Panc1 (cell line): Measurements from ENCODE around the gene GALNT10. TPM values are rescaled to one million over a fixed set of nuclear protein-coding genes. Genes with fewer than 3 reads are reported as not detected.

Experiments
- ATAC-seq: fragments of 200-7000 bp; cut with Tn5 transposase; 2 replicates; pipeline ENCODE4 v1.9.1; 2020; ENCODE audit warnings: mild to moderate bottlenecking, moderate library complexity
- BruUV-seq: library from RNA; stranded (reverse); fragments of 400-500 nt; replicated peaks from 2 replicates; lab custom pipeline; 2021; lab: Mats Ljungman, UMichigan
- CTCF ChIA-PET: fragments of 300-600 bp; sonication (Branson Sonifier 250); formaldehyde crosslinking; loops from one replicate; lab custom pipeline; 2022; ENCODE audit warnings: antibody characterized with exemption; lab: Charles Lee
- POLR2A ChIA-PET: fragments of 300-600 bp; sonication (Branson Sonifier 250); formaldehyde crosslinking; loops from one replicate; lab custom pipeline; 2022; ENCODE audit warnings: antibody characterized with exemption; lab: Charles Lee
- DNase-seq: peaks from one replicate; pipeline ENCODE4 v3.0.0-alpha.2; 2010; ENCODE audit warnings: low read depth, low spot score
- H3K27ac ChIP-seq: 2 replicates; pipeline ENCODE4 v1.5.1; 2011; ENCODE audit warnings: mild to moderate bottlenecking, low read length, inconsistent platforms
- H3K27me3 ChIP-seq: fragments of 200-500 bp; sonication (Bioruptor generic); 2 replicates; pipeline ENCODE4 v1.6.0; 2014; ENCODE audit warnings: low read length, inconsistent platforms; ENCODE audit not compliant: control insufficient read depth, insufficient read depth
- H3K36me3 ChIP-seq: fragments of 200-500 bp; sonication (Bioruptor generic); 2 replicates; pipeline ENCODE4 v1.5.1; 2014; ENCODE audit warnings: inconsistent platforms, mild to moderate bottlenecking, low read length, moderate library complexity; ENCODE audit not compliant: control insufficient read depth, insufficient read depth
- H3K4me1 ChIP-seq: 2 replicates; pipeline ENCODE4 v1.5.1; 2011; ENCODE audit warnings: inconsistent platforms, mild to moderate bottlenecking, low read length, moderate library complexity; ENCODE audit not compliant: control insufficient read depth, insufficient read depth
- H3K4me3 ChIP-seq, 2 experiments: 2 replicates each; pipeline ENCODE4 v1.5.1; 2011 to 2012; ENCODE audit warnings: low read depth in 2 of 2, low read length in 2 of 2, mild to moderate bottlenecking in 2 of 2, inconsistent platforms in 1 of 2, moderate library complexity in 1 of 2
- H3K9me3 ChIP-seq: fragments of 200-500 bp; sonication (Bioruptor generic); 2 replicates; pipeline ENCODE4 v1.5.1; 2014; ENCODE audit warnings: low read depth, mild to moderate bottlenecking, inconsistent platforms, low read length, moderate library complexity; ENCODE audit not compliant: control insufficient read depth, insufficient read depth
- CTCF ChIP-seq: fragments of 450-650 bp; IDR thresholded peaks from 2 replicates; pipeline ENCODE4 v1.5.1; 2017; ENCODE audit warnings: mild to moderate bottlenecking
- POLR2AphosphoS5 ChIP-seq: IDR thresholded peaks from 2 replicates; pipeline ENCODE4 v1.6.1; 2012; ENCODE audit warnings: mild to moderate bottlenecking, low read depth, low read length, moderate library complexity
- REST ChIP-seq, 2 experiments: IDR thresholded peaks; 2 replicates each; pipeline ENCODE4 v1.6.1; 2011 to 2012; ENCODE audit warnings: low read depth in 2 of 2, control low read depth in 1 of 2, low read length in 1 of 2, mild to moderate bottlenecking in 1 of 2, moderate library complexity in 1 of 2; ENCODE audit not compliant: insufficient read depth in 1 of 2
- SIN3A ChIP-seq: IDR thresholded peaks from 2 replicates; pipeline ENCODE4 v1.6.1; 2012; ENCODE audit warnings: low read depth, mild to moderate bottlenecking, low read length, moderate library complexity, borderline replicate concordance; ENCODE audit not compliant: insufficient read depth
- TCF7L2 ChIP-seq: IDR thresholded peaks from 2 replicates; pipeline ENCODE4 v1.6.1; 2011; ENCODE audit warnings: mild to moderate bottlenecking, low read depth, low read length, inconsistent platforms
- in situ Hi-C: cut with HindIII; loops from 2 replicates; pipeline ENCODE4 v1.10.0; 2016; ENCODE audit warnings: low sequenced_read_pairs, low pct_unique_long_range_greater_than_20kb
- intact Hi-C: fragments of 100-400 bp; cut with micrococcal nuclease; formaldehyde crosslinking; loops from one replicate; pipeline ENCODE4 v1.10.0; 2022; ENCODE audit not compliant: unreplicated experiment
- total RNA-seq: library from RNA; stranded (reverse); gene quantifications from one replicate; pipeline ENCODE4 v1.2.1, GENCODE V29; 2021; ENCODE audit not compliant: unreplicated experiment

The GALNT10 gene
- total RNA-seq, 1 experiment from 2014 or later = 50.5 TPM

GRCh38 chr5:154191467-154192261 lies 1.1 kb downstream of the GALNT10 start:
- BruUV-seq = no TSS peak
- ChIA-PET CTCF (interaction anchor here (0.6 kb wide), 1 partner anchor 368 kb away, joined by 3 read pairs; no protein-coding TSS in a partner anchor), POLR2A (no interaction called here)
- 0 out of 2 replicates have a peak overlapping the region, but pooled peaks have one; percentile 20 for H3K27ac ChIP-seq
- intact Hi-C loops (no loop called here), in situ Hi-C loops (no loop called here)
- TF ChIP-seq SIN3A = no peak
- TF ChIP-seq TCF7L2 = no peak
- no peak for TF ChIP-seq POLR2AphosphoS5
- no peak for TF ChIP-seq REST (IDR thresholded peaks at IDR 0.05; ENCODE audit: insufficient read depth in 1 of 2, low read depth in 2 of 2, low read length in 1 of 2)
- no peak for TF ChIP-seq CTCF
- H3K27me3 ChIP-seq = no peaks in the 10 kb centered on the region
- no peak for DNase-seq
- H3K9me3 ChIP-seq = no peaks in the 10 kb centered on the region
- no peaks in the 10 kb centered on the region for H3K36me3 ChIP-seq
- no peak for ATAC-seq
- peak overlapping the region; percentile 80 to 94 for H3K4me3 ChIP-seq
- H3K4me1 ChIP-seq = peaks cover 10% of the 10 kb centered on the region

GRCh38 chr5:154193283-154193682 lies 2.8 kb downstream of the GALNT10 start:
- no peak for DNase-seq
- Histone ChIP-seq H3K4me3 (no peak overlapping the region), H3K9me3 (no peaks in the 10 kb centered on the region), H3K4me1 (peaks cover 20% of the 10 kb centered on the region), H3K27me3 (no peaks in the 10 kb centered on the region), H3K36me3 (no peaks in the 10 kb centered on the region), H3K27ac (no peak overlapping the region)
- intact Hi-C loops = no loop called here
- BruUV-seq = no TSS peak
- CTCF ChIA-PET = no interaction called here
- no peak for ATAC-seq
- POLR2A ChIA-PET = no interaction called here
- in situ Hi-C loops = no loop called here
- no peak for TF ChIP-seq CTCF
- no peak for TF ChIP-seq REST (IDR thresholded peaks at IDR 0.05; ENCODE audit: insufficient read depth in 1 of 2, low read depth in 2 of 2, low read length in 1 of 2)
